ENCODE measurements around the gene TMOD1. TPM values are rescaled to one million over a fixed set of nuclear protein-coding genes. Genes with fewer than 3 reads are reported as not detected.

The TMOD1 gene
- total and polyA plus RNA-seq, 2 of the 8 experiments (the other 6 are each of a cell fraction or from before 2014, with no cell fraction given): 0.17 to 0.88 TPM

DNA sequence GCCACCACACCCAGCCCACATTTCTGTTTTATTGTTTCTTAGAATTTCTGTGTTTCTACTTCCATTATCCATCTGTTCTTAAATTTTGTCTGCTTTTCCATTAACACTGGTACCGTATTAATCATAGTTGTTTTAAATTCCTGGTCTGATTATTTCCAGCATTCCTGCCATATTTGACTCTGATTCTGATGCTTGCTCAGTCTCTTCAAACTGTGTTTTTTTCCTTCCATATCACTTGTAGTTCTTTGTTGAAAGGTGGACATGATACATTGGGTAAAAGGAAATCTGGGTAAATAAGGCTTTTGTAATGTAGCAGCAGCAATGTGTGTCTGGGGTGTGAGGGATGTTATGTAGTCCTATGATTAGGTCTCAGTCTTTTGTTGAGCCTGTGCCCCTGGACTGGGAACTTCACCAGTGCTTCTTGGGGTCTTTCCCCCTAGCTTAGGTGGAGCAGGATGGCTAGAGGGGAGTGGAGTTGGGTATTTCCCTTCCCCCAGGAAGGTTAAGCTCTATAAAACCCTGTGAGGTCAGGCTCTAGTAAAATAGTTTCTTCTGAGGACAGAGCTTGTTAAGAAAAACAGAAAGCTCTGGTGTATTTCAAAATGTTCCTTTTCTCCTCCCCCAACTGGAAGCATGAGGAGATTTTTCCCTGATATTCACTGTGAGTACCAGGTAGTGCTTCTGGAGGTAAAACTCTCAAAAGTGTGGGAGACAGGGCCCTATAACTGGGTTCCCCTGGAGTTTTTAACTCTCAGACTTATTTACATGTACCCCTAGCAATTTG, 10.1 kb upstream of the TMOD1 start:
- H2BK5ac ChIP-seq (ENCODE audit: low read depth, low read length): no peak overlapping the region
- H3K27me3 ChIP-seq (replicated peaks in 1 of 4; ENCODE audit: control insufficient read depth in 3 of 4, extremely low read depth in 1 of 4, insufficient read depth in 3 of 4, low read length in 3 of 4): no peaks in the 10 kb centered on the region
- no peaks in the 10 kb centered on the region for H3K9me3 ChIP-seq (ENCODE audit: insufficient read depth in 2 of 2, low read depth in 1 of 2, low read length in 1 of 2)
- H3K18ac ChIP-seq (ENCODE audit: extremely low read depth, low read length): no peak overlapping the region
- H4K20me1 ChIP-seq (replicated peaks in 1 of 2; ENCODE audit: control insufficient read depth in 1 of 2, insufficient read depth in 2 of 2, low read length in 2 of 2): no peaks in the 10 kb centered on the region
- H4K5ac ChIP-seq (ENCODE audit: insufficient read length, low read depth, low read length): no peak overlapping the region
- H3K79me1 ChIP-seq (ENCODE audit: low read depth, low read length): no peaks in the 10 kb centered on the region
- whole genome bisulfite sequencing, 2 experiments (ENCODE audit: extremely low coverage in 1 of 2, insufficient coverage in 1 of 2, insufficient read length in 1 of 2, insufficient replicate concordance in 2 of 2, low coverage in 1 of 2, low lambda C conversion rate in 2 of 2, missing lambda C conversion rate in 1 of 2): 89% methylated on average over 1 of the region's 1 CpG; no CpG with 5 or more reads in 1 of the 2 experiments
- H4K91ac ChIP-seq (replicated peaks; ENCODE audit: insufficient read length, low read length): no peak overlapping the region
- ChIA-PET POLR2A (ENCODE audit: partially characterized antibody) (no interaction called here), CTCF (ENCODE audit: partially characterized antibody) (interaction anchor here (1.0 to 2.7 kb wide), 4 partner anchors 11 to 108 kb away, joined by 4 to 13 read pairs (median 6); partner anchors contain the start of gene TMOD1)
- H2BK12ac ChIP-seq (ENCODE audit: low read depth, low read length): no peak overlapping the region
- DNase-seq (ENCODE audit: low read depth in 1 of 2, low spot score in 2 of 2) (no peak), FAIRE-seq (no peak)
- no peak overlapping the region for H3K23ac ChIP-seq (ENCODE audit: insufficient read length)
- H3K79me2 ChIP-seq (ENCODE audit: control insufficient read depth in 1 of 2, insufficient read depth in 2 of 2, low read length in 2 of 2): no peaks in the 10 kb centered on the region
- H2AFZ ChIP-seq (ENCODE audit: low read length): no peak overlapping the region
- H3K4me2 ChIP-seq (ENCODE audit: insufficient read depth in 1 of 2, low read depth in 2 of 2, low read length in 2 of 2): no peak overlapping the region
- H3K23me2 ChIP-seq (ENCODE audit: low read depth, low read length): no peaks in the 10 kb centered on the region
- H3K4me3 ChIP-seq (ENCODE audit: extremely low read depth in 1 of 4, insufficient read depth in 2 of 4, low read depth in 3 of 4, low read length in 4 of 4): no peak overlapping the region
- H3K36me3 ChIP-seq (ENCODE audit: control insufficient read depth in 2 of 4, insufficient read depth in 4 of 4, low read length in 3 of 4): no peaks in the 10 kb centered on the region
- H3K9ac ChIP-seq (replicated peaks in 1 of 4; ENCODE audit: extremely low read depth in 1 of 4, low read depth in 3 of 4, low read length in 3 of 4): no peak overlapping the region
- no peak overlapping the region for H3K4ac ChIP-seq (replicated peaks; ENCODE audit: insufficient read length, low read depth, low read length)
- H2BK120ac ChIP-seq (replicated peaks; ENCODE audit: low read depth, low read length): no peak overlapping the region
- H2BK20ac ChIP-seq (ENCODE audit: low read length): no peak overlapping the region
- H2BK15ac ChIP-seq (ENCODE audit: low read length): no peak overlapping the region
- H3K56ac ChIP-seq (replicated peaks; ENCODE audit: insufficient read length, low read depth, low read length): no peak overlapping the region
- H2AK5ac ChIP-seq (ENCODE audit: low read depth, low read length): no peak overlapping the region
- H3K4me1 ChIP-seq (replicated peaks in 1 of 4; ENCODE audit: control insufficient read depth in 3 of 4, insufficient read depth in 4 of 4, low read length in 3 of 4): no peaks in the 10 kb centered on the region
- no peak overlapping the region for H3K27ac ChIP-seq (ENCODE audit: low read depth, low read length)
- no peak overlapping the region for H3K14ac ChIP-seq (ENCODE audit: insufficient read length)
- H4K8ac ChIP-seq (ENCODE audit: extremely low read depth, insufficient read depth, low read length): no peak overlapping the region
- TF ChIP-seq SIN3A (conservative IDR thresholded peaks at IDR 0.05 in 1 of 2, IDR thresholded peaks at IDR 0.05 in 1 of 2; ENCODE audit: low read depth in 1 of 2, low read length in 2 of 2): no peak
- no peak for TF ChIP-seq SIX5 (IDR thresholded peaks at IDR 0.05; ENCODE audit: low read depth, low read length)
- no peak for TF ChIP-seq SAP30 (IDR thresholded peaks at IDR 0.05; ENCODE audit: insufficient read depth, insufficient replicate concordance, low read length)
- TF ChIP-seq TBP (IDR thresholded peaks at IDR 0.05; ENCODE audit: low read depth, low read length): no peak
- TF ChIP-seq SP4 (IDR thresholded peaks at IDR 0.05; ENCODE audit: low read length): no peak
- TF ChIP-seq SP1 (IDR thresholded peaks at IDR 0.05; ENCODE audit: low read depth, low read length): no peak
- TF ChIP-seq TEAD4 (IDR thresholded peaks at IDR 0.05; ENCODE audit: low read depth, low read length): no peak
- TF ChIP-seq CBX8 (IDR thresholded peaks at IDR 0.05; ENCODE audit: borderline replicate concordance, low read depth, low read length): no peak
- no peak for TF ChIP-seq SIRT6 (IDR thresholded peaks at IDR 0.05; ENCODE audit: low read length)
- TF ChIP-seq YY1 (IDR thresholded peaks at IDR 0.05; ENCODE audit: low read depth, low read length): no peak
- no peak for TF ChIP-seq KDM4A (IDR thresholded peaks at IDR 0.05; ENCODE audit: low read depth, low read length, severe bottlenecking)
- TF ChIP-seq NANOG (IDR thresholded peaks at IDR 0.05; ENCODE audit: insufficient read depth, low read depth, low read length, poor library complexity, severe bottlenecking): no peak
- TF ChIP-seq, protein P1, sequence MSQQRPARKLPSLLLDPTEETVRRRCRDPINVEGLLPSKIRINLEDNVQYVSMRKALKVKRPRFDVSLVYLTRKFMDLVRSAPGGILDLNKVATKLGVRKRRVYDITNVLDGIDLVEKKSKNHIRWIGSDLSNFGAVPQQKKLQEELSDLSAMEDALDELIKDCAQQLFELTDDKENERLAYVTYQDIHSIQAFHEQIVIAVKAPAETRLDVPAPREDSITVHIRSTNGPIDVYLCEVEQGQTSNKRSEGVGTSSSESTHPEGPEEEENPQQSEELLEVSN (IDR thresholded peaks at IDR 0.05): no peak

Data from H1 (cell line).